ENCODE measurements around the gene PDLIM7.

GRCh38 chr5:177512736-177513380, 15.5 kb upstream of the PDLIM7 start:
- TF ChIP-seq EGR1 (IDR thresholded peaks at IDR 0.05) (no peak), YY1 (IDR thresholded peaks at IDR 0.05; ENCODE audit: low read depth) (no peak)
